ENCODE data around the gene C1GALT1C1L.

The C1GALT1C1L gene

DNA sequence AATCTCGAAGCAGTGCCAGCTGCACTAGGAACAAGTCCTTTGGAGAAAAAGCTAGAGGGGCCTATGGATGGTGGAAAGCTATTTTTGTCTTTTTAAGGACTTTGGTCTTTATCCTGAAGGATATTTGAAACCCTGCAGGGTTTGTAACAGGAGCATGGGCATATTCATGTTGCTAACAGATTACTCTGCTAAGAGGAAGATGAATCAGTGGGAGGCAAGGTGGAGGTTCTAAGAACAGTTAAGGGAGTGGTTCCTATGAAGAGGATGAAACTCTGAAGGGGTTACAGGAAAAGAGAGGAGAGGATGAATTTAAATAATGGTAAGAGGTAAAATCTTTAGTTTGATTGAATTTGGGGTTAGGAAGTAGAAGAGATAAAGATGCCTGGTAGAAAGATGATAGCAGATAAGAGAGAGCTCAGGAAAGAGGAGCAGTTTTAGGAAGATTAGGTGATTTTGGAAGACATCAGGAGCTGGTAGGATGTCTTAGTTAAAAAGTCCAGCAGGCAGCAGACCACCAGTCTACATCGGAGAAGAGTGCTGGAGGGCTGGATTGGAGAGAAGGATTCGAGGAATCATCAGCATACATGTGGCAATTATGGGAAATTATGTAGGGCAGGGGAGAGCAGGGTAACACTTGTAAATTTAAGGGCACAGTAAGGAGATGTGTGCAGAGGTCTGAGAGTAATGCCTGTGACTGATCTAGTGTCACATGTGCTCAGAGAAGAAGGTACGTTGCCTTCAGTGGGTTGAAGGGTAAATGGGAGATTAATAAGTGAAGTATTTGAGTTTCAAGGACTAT is 39.3 kb upstream of the C1GALT1C1L start:
- CTCF ChIA-PET: interaction anchor here (1.0 to 1.4 kb wide), 2 partner anchors 8 to 10 kb away, joined by 3 to 4 read pairs; no protein-coding TSS in a partner anchor
- no peak for DNase-seq (ENCODE audit: low read depth, low spot score)
- POLR2A ChIA-PET: no interaction called here

GRCh38 chr2:43714164-43714563 is 37.9 kb upstream of the C1GALT1C1L start:
- ChIA-PET CTCF (interaction anchor here (1.3 kb wide), 1 partner anchor 8 kb away, joined by 3 read pairs; no protein-coding TSS in a partner anchor), POLR2A (no interaction called here)
- no peak for DNase-seq (ENCODE audit: low read depth, low spot score)
- no peak for TF ChIP-seq CTCF (IDR thresholded peaks at IDR 0.05; ENCODE audit: insufficient read depth, low read length, missing control alignments)
- H3K4me3 ChIP-seq (ENCODE audit: low read depth, low read length): no peak overlapping the region

More for the DNA sequence above, 39.3 kb upstream of the C1GALT1C1L start:
- H3K4me3 ChIP-seq (ENCODE audit: low read depth, low read length): no peak overlapping the region
- no peak for TF ChIP-seq CTCF (IDR thresholded peaks at IDR 0.05; ENCODE audit: insufficient read depth, low read length, missing control alignments)

DNA sequence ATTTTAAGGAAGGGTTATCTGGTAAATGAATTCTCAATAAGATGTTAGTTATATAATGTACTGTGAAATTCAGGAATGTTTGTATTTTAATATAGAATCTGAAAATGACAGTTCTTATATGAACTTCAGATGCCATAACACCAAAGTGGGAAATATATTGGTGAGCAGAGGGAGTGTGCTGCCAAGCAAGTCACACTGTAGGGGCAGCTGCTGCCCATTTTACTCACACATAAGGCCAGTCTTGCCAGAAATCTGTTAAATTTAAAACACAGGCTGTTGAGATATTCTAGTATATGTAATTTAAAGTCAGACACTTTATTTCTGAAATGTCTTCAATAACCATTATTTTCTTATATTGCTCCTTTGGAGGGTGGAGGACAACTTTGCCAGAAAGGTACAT is 34.6 kb upstream of the C1GALT1C1L start:
- TF ChIP-seq CTCF (IDR thresholded peaks at IDR 0.05; ENCODE audit: insufficient read depth, low read length, missing control alignments): no peak
- H3K4me3 ChIP-seq (ENCODE audit: low read depth, low read length): no peak overlapping the region
- POLR2A ChIA-PET: no interaction called here
- no peak for DNase-seq (ENCODE audit: low read depth, low spot score)
- CTCF ChIA-PET: no interaction called here

DNA sequence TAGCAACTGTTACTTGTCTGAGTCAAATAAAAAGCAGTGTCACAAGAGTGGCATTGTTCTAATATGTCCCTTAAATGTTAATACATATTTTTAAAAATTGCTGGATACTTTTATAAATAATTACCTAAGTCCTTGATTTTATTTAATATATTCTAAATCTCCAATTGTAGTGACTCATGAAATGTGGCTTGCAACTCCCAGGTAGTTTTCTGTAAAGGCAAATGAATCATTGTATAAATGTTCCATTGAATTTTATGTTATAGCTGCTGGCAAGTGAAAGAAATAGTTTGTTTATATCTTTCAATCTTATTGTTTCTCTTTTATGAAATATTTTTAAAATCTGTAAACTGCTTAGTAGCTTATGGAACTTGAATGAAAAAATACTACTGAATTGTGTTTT is 32.7 kb upstream of the C1GALT1C1L start:
- TF ChIP-seq CTCF (IDR thresholded peaks at IDR 0.05; ENCODE audit: insufficient read depth, low read length, missing control alignments): no peak
- H3K4me3 ChIP-seq (ENCODE audit: low read depth, low read length): no peak overlapping the region
- DNase-seq (ENCODE audit: low read depth, low spot score): no peak
- CTCF ChIA-PET: interaction anchor here (1.7 kb wide), 1 partner anchor 169 kb away, joined by 3 read pairs; no protein-coding TSS in a partner anchor
- POLR2A ChIA-PET: no interaction called here

DNA sequence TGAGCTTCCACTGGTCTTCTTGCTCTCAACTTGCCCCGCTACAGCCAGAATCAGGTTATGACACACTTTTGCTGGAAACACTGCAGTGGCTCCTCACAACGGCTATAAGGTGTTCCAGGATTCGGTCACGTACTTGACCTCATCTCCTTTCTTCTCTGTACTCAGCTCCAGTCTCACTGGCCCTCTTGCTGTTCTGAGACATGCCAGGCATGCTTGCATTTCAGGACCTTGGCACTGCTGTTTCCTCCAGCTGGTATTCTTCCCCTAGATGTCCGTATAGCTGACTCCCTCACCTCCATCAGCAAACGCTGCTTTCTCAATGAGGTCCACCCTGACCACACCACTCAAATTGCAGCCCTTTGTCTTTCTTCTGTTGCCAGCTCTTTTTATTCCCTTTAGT is 31.9 kb upstream of the C1GALT1C1L start:
- no peak for TF ChIP-seq CTCF (IDR thresholded peaks at IDR 0.05; ENCODE audit: insufficient read depth, low read length, missing control alignments)
- POLR2A ChIA-PET: no interaction called here
- CTCF ChIA-PET: interaction anchor here (1.0 to 1.7 kb wide), 2 partner anchors 100 to 170 kb away, joined by 3 read pairs; no protein-coding TSS in a partner anchor
- H3K4me3 ChIP-seq (ENCODE audit: low read depth, low read length): no peak overlapping the region
- no peak for DNase-seq (ENCODE audit: low read depth, low spot score)

- CTCF ChIA-PET: interaction anchor here (1.0 kb wide), 1 partner anchor 99 kb away, joined by 3 read pairs; no protein-coding TSS in a partner anchor
- POLR2A ChIA-PET: no interaction called here
Measured at GRCh38 chr2:43707255-43708015, 31.2 kb upstream of the C1GALT1C1L start.

More at GRCh38 chr2:43707255-43708015, 31.2 kb upstream of the C1GALT1C1L start:
- TF ChIP-seq CTCF (IDR thresholded peaks at IDR 0.05; ENCODE audit: insufficient read depth, low read length, missing control alignments): no peak
- H3K4me3 ChIP-seq (ENCODE audit: low read depth, low read length): no peak overlapping the region
- no peak for DNase-seq (ENCODE audit: low read depth, low spot score)

All from AG04449 (cell line).